ENCODE measurements around the gene C9orf72. TPM values are rescaled to one million over a fixed set of nuclear protein-coding genes. Genes with fewer than 3 reads are reported as not detected.

The C9orf72 gene
- total and polyA plus RNA-seq, 2 experiments from 2014 or later, result 11.6 to 27.8 TPM

DNA sequence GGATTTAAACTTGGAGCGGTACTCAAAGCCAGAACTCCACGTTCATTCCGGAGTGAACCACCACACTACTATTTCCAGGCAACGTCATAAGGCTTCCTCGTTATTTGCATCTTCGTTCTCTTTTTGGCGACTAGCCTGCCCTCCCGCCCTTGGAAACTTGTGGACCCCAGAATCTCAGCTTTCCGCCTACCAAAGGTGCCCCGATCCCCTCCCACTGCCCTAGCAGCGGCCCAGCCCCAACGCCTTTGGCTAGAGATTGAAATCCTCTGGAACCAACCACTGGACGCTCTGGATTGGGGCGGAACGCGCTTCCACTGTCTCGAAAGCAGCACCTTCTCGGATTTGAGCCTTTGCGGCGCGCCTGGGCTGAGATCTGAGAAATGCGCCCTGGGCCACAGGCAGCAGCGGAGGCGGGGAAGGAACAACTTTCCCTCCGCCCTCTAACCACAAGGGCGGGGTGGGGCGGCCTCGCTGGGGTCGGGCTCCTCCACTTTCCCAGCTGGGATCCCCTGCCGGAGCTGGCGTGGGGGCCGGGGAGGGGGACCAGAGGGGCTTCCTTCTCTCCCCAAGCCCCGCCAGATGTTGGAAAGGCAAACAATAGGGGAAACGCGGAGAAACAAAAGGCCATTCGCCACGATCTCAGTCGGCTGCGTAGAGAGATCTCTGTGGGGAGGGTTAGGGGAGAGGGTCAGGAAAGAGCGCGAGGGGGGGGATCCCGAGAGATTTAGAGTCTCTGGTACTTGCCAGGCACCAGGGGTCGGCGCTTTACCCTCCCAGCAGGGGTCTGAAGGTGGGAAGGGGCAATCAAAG, 45.0 kb downstream of the C9orf72 start:
- Mint-ChIP-seq H3K4me3 (peak overlapping the region; percentile 98), H3K36me3 (ENCODE audit: low read depth) (peaks cover 9% of the 10 kb centered on the region; the same call in 2 of the 3 replicates), H3K9me3 (no peaks in the 10 kb centered on the region), H3K4me1 (peaks cover 54% of the 10 kb centered on the region), H3K27me3 (ENCODE audit: insufficient read depth, low read depth, poor library complexity) (peaks cover 9% of the 10 kb centered on the region), H3K27ac (peak overlapping the region; percentile 93)
- no peak for TF ChIP-seq STAT1 (IDR thresholded peaks at IDR 0.05; ENCODE audit: unreplicated experiment)
- TF ChIP-seq POLR2AphosphoS5 (IDR thresholded peaks at IDR 0.05; ENCODE audit: low read depth), result peak; percentile 59
- TF ChIP-seq, protein P1, sequence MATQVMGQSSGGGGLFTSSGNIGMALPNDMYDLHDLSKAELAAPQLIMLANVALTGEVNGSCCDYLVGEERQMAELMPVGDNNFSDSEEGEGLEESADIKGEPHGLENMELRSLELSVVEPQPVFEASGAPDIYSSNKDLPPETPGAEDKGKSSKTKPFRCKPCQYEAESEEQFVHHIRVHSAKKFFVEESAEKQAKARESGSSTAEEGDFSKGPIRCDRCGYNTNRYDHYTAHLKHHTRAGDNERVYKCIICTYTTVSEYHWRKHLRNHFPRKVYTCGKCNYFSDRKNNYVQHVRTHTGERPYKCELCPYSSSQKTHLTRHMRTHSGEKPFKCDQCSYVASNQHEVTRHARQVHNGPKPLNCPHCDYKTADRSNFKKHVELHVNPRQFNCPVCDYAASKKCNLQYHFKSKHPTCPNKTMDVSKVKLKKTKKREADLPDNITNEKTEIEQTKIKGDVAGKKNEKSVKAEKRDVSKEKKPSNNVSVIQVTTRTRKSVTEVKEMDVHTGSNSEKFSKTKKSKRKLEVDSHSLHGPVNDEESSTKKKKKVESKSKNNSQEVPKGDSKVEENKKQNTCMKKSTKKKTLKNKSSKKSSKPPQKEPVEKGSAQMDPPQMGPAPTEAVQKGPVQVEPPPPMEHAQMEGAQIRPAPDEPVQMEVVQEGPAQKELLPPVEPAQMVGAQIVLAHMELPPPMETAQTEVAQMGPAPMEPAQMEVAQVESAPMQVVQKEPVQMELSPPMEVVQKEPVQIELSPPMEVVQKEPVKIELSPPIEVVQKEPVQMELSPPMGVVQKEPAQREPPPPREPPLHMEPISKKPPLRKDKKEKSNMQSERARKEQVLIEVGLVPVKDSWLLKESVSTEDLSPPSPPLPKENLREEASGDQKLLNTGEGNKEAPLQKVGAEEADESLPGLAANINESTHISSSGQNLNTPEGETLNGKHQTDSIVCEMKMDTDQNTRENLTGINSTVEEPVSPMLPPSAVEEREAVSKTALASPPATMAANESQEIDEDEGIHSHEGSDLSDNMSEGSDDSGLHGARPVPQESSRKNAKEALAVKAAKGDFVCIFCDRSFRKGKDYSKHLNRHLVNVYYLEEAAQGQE (IDR thresholded peaks at IDR 0.05; ENCODE audit: unreplicated experiment), result no peak
- no peak for TF ChIP-seq ZNF331 (CRISPR knock-in tag; IDR thresholded peaks at IDR 0.05; ENCODE audit: low read depth)
- peak; percentile 35; the same call in 1 of the 2 replicates for TF ChIP-seq CREB1 (CRISPR knock-in tag; IDR thresholded peaks at IDR 0.05; ENCODE audit: low read depth)
- no peak for TF ChIP-seq NANOG (IDR thresholded peaks at IDR 0.05; ENCODE audit: borderline replicate concordance)
- TF ChIP-seq, protein P2, sequence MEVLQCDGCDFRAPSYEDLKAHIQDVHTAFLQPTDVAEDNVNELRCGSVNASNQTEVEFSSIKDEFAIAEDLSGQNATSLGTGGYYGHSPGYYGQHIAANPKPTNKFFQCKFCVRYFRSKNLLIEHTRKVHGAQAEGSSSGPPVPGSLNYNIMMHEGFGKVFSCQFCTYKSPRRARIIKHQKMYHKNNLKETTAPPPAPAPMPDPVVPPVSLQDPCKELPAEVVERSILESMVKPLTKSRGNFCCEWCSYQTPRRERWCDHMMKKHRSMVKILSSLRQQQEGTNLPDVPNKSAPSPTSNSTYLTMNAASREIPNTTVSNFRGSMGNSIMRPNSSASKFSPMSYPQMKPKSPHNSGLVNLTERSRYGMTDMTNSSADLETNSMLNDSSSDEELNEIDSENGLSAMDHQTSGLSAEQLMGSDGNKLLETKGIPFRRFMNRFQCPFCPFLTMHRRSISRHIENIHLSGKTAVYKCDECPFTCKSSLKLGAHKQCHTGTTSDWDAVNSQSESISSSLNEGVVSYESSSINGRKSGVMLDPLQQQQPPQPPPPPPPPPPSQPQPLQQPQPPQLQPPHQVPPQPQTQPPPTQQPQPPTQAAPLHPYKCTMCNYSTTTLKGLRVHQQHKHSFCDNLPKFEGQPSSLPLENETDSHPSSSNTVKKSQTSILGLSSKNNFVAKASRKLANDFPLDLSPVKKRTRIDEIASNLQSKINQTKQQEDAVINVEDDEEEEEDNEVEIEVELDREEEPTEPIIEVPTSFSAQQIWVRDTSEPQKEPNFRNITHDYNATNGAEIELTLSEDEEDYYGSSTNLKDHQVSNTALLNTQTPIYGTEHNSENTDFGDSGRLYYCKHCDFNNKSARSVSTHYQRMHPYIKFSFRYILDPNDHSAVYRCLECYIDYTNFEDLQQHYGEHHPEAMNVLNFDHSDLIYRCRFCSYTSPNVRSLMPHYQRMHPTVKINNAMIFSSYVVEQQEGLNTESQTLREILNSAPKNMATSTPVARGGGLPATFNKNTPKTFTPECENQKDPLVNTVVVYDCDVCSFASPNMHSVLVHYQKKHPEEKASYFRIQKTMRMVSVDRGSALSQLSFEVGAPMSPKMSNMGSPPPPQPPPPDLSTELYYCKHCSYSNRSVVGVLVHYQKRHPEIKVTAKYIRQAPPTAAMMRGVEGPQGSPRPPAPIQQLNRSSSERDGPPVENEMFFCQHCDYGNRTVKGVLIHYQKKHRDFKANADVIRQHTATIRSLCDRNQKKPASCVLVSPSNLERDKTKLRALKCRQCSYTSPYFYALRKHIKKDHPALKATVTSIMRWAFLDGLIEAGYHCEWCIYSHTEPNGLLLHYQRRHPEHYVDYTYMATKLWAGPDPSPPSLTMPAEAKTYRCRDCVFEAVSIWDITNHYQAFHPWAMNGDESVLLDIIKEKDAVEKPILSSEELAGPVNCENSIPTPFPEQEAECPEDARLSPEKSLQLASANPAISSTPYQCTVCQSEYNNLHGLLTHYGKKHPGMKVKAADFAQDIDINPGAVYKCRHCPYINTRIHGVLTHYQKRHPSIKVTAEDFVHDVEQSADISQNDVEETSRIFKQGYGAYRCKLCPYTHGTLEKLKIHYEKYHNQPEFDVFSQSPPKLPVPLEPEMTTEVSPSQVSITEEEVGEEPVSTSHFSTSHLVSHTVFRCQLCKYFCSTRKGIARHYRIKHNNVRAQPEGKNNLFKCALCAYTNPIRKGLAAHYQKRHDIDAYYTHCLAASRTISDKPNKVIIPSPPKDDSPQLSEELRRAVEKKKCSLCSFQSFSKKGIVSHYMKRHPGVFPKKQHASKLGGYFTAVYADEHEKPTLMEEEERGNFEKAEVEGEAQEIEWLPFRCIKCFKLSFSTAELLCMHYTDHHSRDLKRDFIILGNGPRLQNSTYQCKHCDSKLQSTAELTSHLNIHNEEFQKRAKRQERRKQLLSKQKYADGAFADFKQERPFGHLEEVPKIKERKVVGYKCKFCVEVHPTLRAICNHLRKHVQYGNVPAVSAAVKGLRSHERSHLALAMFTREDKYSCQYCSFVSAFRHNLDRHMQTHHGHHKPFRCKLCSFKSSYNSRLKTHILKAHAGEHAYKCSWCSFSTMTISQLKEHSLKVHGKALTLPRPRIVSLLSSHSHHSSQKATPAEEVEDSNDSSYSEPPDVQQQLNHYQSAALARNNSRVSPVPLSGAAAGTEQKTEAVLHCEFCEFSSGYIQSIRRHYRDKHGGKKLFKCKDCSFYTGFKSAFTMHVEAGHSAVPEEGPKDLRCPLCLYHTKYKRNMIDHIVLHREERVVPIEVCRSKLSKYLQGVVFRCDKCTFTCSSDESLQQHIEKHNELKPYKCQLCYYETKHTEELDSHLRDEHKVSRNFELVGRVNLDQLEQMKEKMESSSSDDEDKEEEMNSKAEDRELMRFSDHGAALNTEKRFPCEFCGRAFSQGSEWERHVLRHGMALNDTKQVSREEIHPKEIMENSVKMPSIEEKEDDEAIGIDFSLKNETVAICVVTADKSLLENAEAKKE (CRISPR knock-in tag; IDR thresholded peaks at IDR 0.05), result no peak
- TF ChIP-seq ZNF114 (CRISPR knock-in tag; IDR thresholded peaks at IDR 0.05), result no peak
- TF ChIP-seq, protein P3, sequence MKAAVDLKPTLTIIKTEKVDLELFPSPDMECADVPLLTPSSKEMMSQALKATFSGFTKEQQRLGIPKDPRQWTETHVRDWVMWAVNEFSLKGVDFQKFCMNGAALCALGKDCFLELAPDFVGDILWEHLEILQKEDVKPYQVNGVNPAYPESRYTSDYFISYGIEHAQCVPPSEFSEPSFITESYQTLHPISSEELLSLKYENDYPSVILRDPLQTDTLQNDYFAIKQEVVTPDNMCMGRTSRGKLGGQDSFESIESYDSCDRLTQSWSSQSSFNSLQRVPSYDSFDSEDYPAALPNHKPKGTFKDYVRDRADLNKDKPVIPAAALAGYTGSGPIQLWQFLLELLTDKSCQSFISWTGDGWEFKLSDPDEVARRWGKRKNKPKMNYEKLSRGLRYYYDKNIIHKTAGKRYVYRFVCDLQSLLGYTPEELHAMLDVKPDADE (IDR thresholded peaks at IDR 0.05), result no peak
- no peak for TF ChIP-seq EZH2phosphoT487 (IDR thresholded peaks at IDR 0.05; ENCODE audit: unreplicated experiment)
- no peak for TF ChIP-seq EZH2 (IDR thresholded peaks at IDR 0.05; ENCODE audit: low read depth, unreplicated experiment)
- TF ChIP-seq JUNB (IDR thresholded peaks at IDR 0.05; ENCODE audit: unreplicated experiment), result no peak
- Histone ChIP-seq H3K36me3 (ENCODE audit: insufficient read depth) (no peaks in the 10 kb centered on the region; the same call in 1 of the 2 replicates), H3K4me3 (peak overlapping the region; percentile 86), H3K4me1 (ENCODE audit: insufficient read depth) (peaks cover 35% of the 10 kb centered on the region), H3K79me2 (replicated peaks; ENCODE audit: insufficient read depth) (peaks cover 23% of the 10 kb centered on the region; the same call in 1 of the 2 replicates), H3K27ac (ENCODE audit: low read depth) (peak overlapping the region; percentile 78), H3F3A (replicated peaks; ENCODE audit: low read depth) (no peaks in the 10 kb centered on the region), H3K9me2 (ENCODE audit: insufficient read depth) (peaks cover 5% of the 10 kb centered on the region), H2AFZ (peak overlapping the region; percentile 93), H4K20me1 (replicated peaks; ENCODE audit: insufficient read depth) (no peaks in the 10 kb centered on the region), H3K27me3 (ENCODE audit: insufficient read depth) (peaks cover 10% of the 10 kb centered on the region; the same call in 1 of the 2 replicates), H3K4me2 (peak overlapping the region; percentile 84)
- ATAC-seq (peak; percentile 78), DNase-seq (ENCODE audit: low spot score) (peak; percentile 93)
